CD4-positive, alpha-beta T cell treated with Interleukin-2 at 100 ng/mL for 4 hours (primary cell): Measurements from ENCODE around the gene SIX2.

Source experiments
- DNase-seq: peaks from one replicate; pipeline ENCODE4 v3.0.0-alpha.2; 2020; ENCODE audit warnings: low spot score

The SIX2 gene

DNA sequence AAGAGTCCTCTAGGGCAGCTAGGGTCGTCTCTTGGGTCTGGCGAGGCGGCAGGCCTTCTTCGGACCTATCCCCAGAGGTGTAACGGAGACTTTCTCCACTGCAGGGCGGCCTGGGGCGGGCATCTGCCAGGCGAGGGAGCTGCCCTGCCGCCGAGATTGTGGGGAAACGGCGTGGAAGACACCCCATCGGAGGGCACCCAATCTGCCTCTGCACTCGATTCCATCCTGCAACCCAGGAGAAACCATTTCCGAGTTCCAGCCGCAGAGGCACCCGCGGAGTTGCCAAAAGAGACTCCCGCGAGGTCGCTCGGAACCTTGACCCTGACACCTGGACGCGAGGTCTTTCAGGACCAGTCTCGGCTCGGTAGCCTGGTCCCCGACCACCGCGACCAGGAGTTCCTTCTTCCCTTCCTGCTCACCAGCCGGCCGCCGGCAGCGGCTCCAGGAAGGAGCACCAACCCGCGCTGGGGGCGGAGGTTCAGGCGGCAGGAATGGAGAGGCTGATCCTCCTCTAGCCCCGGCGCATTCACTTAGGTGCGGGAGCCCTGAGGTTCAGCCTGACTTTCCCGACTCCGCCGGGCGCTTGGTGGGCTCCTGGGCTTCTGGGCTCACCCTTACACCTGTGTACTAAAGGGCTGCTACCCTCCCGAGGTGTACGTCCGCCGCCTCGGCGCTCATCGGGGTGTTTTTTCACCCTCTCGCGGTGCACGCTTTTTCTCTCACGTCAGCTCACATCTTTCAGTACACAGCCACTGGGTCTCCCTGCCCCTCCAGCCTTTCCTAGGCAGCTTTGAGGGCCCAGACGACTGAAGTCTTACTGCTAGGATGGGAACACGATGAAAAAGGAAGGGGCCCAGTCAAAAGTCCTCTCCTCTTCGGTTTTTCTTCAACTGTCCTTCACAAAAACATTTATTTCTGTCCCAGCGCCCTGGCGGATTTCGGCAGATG is 8.1 kb downstream of the SIX2 start:
- DNase-seq, result no peak

DNA sequence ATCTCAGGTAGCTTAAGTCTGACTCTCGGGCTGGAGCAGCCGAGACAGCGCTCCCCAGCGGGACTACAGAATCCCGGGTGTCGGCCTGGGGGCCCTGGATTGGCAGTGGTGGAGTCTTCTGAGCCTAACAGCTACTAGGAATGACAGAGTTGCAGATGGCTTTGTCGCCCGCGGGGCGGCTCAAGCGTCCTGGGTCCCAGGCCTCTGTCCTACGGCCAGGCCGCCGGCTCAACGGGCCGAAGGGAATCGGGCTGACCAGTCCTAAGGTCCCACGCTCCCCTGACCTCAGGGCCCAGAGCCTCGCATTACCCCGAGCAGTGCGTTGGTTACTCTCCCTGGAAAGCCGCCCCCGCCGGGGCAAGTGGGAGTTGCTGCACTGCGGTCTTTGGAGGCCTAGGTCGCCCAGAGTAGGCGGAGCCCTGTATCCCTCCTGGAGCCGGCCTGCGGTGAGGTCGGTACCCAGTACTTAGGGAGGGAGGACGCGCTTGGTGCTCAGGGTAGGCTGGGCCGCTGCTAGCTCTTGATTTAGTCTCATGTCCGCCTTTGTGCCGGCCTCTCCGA is 8.8 kb downstream of the SIX2 start:
- DNase-seq, result no peak

DNA sequence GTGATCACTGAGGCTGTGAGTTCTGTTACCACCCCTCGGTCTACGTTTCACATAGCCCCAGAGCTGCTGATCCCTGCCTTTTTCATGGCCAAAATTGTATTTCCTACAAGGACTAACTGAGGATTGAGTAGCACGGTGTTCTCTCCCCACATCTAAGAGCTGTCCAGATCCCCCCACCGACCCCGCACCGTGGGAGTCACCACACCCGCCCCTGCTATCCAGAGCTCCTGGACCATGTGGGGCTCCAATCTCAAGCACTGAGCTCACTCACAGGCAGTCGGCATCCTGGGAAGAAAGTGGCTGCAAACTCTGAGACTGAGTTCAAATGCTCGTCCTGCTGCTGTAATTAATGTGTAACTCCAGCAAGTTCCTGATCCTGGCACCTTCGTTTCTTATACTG is 9.7 kb downstream of the SIX2 start:
- no peak for DNase-seq

DNA sequence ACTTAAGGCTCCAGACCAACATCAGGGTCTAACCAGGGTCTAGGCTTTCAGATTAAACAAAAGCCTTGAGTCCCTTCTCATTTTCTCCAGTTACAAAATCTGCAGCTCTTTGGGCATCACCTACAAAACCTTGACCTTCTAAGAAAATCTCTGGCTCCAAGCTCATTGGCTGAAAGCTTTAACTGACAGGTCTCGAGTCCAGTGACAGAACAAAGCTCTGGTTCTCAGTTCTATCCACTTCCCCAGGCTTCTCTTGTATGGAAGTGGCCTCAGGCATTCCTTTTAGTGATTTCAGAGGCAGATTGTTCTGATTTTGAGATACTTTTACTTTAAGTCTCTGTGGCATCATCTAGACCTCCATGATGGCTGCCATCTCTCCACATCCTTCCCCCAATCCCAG is 11.3 kb downstream of the SIX2 start:
- DNase-seq, result no peak

DNA sequence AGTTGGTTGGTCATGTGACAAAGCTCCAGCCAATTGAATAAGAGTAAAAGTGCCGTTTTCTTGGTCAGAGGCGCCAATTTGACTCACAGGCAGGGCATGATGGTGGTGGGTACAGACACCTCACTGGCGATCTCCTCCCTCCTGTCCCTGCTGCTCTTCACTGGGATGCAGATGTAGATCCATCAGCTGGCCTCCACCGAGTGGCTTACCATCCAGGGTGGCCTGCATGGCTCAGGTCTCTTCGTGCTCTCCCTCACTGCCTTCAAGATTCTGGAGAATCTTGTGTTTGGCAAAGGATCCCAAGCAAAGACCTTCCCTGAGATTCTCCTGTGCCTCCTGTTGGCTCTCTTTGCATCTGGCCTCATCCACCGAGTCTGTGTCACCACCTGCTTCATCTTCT is 12.9 kb downstream of the SIX2 start:
- DNase-seq, result no peak

DNA sequence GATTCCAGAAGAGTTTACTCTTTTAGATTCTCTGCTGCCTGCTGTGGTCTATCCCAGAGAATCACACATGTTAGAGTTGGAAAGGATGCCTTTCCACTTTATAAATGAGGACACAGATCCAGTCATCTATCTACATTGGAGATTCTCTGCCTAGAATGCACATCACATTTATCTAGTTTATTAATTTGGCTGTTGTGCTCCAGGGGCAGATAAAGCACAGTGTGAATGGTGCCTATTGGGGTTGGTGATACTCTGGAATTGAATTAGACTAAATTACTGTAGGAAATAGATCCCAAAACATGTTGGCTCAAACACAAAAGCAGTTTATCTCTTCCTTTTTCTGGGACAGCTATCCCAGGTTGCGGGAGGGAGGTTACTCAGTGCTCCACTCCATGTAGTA is 14.9 kb downstream of the SIX2 start:
- DNase-seq, result no peak

DNA sequence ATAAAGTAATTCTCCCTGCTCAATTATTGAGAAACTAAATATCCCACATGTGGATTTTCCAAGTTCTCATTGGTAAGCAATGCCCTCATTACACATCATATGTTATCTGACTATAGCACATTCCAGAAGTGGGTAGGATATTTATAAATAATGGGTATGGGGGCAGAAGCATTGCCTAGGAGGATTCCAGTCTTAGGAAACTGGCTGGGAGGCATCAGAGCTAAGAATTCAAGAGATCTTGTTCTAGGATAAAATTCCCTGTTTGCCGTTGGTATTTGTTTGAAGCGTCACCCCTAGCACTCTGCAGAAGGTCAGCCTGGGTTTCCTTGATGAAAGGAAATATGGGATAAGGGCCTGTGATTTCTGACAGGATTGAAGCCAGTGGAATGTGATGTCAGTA is 20.1 kb downstream of the SIX2 start:
- DNase-seq, result no peak

DNA sequence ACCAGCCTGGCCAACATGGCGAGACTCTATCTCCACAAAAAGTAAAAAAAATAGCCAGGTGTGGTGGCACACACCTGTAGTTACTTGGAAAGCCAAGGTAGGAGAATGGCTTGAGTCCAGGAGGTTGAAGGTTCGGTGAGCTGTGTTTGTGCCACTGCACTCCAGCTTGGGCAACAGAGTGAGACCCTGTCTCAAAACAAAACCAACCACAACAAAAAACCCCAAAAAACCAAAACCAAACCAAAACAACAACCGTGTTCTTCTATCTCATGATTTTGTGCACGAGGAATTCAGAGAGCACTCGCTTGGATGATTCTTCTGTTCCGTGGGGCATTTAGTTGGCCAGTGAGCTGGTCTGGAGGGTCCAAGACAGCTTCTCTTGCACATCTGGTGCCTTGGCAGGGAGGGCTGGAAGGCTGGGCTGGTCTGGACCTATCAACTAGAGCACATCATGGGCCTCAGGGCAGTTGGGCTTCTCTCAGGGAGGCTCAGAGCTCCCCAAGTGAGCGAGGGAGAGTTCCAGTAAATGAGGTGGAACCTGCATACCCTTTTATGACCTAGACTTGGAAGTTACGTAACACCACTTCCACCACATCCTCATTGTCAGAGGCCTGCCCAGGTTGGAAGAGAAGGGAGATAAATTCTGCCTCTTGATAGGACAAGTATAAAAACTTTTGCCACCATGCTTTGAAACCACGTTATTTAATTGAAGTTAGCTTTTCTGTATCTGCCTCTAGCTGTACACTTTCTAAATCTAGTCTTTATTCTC is 25.2 kb downstream of the SIX2 start:
- DNase-seq, result no peak

DNA sequence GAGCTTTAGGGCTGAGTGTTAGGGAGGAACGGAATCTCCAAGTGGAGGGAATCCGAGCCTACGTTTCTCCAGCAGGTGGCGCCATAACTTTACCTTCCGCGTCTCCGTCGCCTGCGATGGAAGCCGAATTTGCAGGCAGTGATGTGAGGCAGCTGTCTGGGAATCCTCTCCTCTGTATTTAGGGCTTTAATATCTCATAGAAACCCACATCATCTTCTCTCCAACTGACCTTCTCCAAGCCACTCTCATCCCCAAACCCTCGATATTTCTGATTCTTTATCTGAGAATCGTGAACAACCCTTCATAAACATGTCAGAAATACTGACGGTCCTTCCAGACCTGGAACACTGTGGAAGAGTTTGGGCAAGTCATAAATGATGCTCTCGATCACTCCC is 27.5 kb downstream of the SIX2 start:
- peak; percentile 63 for DNase-seq

DNA sequence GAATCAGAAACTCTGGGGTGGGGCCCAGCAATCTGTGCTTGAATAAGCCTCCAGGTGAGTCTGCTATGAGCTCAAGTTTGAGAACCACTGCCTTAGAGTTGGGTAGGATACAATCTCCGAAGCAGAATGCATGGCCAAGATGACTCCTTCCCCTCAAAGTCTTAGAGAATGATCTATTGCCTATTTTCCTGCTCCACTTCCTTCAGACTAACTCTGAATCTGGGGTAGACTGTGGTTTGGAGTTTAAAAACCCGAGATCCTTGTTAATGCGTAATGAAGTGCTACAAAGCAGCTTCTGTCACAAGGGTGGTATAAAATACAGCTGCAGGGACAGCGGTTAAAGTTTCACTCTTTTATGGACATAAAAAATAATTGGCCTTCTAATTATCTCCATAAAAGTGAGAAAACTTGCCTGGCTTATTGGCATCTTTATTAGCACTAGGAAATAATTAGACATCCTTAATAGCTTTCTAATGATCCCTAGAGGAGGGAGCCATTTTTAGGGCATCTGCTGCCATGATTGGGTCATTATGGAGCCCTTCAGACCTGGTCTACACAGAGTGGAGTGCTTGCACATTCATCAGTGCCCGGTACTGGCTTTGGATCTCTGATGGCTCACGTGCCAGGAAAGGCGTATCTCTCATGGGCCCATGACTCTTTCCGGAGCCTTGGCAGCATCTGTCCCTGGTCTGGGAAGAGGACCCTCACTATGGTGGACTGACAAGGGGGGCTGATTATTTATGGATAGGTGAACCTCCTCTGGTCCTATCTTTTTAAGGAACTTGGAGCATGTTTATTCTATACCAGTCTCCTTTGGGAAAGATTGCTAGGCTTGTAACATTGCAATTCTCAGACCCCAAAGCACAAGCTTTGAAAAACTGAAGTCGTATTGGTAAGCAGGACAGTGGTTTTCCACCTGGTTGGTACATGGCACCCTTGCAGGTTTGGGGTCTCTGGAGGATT is 28.2 kb downstream of the SIX2 start:
- DNase-seq, result no peak

DNA sequence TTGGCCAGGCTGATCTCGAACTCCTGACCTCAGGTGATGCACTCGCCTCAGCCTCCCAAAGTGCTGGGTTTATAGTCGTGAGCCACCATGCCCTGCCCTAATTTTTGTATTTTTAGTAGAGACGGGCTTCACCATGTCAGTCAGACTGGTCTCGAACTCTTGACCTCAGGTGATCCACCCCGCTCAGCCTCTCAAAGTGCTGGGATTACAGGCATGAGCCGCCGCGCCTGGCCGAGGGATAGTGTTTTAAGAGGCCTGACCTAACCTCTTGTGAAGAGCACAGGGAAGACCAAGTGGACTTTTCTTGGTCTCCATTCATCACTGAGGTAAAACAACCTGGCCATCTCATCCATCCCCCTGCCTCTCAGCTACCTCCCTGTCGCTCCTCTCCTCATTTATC is 29.7 kb downstream of the SIX2 start:
- DNase-seq, result no peak

DNA sequence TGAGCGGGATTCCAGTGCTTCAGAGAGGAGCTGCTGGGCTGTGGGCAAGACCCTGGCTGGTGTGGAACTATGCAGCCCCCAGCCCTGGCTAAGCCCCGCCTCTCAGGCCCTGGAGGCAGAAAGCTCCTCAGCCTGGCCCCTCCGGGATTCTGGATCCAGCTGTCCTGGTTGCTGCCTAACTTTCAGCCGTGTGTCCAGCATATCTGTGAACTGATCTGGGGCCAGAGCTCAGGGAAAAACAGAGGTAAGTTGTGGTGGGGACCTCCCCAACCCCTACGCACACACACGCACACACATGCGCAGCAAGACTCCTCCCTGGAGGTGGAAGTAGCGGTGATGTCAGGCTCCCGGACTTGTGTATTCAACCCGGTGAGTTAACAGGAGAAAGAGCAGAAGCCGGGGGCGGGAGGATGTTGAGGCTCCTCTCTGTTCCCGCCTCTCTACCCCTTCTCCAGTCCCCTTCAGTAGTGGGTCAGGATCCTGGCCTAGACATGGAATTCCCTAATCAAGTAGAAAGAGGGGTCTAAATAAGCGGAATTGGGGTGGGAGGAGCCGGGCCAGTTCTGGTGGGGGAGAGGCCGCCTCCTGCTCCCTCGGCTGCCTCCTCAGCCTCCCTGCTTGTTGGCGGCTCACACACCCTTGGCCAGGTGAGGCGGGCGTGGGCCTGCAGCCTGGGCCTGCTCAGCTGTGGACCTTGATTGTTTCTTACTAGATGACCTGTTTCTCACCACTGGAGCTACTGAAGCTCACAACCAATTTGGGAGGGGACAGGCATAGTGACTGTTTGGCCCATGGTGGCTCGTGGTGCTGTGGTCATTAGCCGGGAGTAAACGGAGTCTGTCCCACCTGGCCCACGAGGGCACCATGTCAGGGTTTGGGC is 33.4 kb downstream of the SIX2 start:
- DNase-seq, result no peak

DNA sequence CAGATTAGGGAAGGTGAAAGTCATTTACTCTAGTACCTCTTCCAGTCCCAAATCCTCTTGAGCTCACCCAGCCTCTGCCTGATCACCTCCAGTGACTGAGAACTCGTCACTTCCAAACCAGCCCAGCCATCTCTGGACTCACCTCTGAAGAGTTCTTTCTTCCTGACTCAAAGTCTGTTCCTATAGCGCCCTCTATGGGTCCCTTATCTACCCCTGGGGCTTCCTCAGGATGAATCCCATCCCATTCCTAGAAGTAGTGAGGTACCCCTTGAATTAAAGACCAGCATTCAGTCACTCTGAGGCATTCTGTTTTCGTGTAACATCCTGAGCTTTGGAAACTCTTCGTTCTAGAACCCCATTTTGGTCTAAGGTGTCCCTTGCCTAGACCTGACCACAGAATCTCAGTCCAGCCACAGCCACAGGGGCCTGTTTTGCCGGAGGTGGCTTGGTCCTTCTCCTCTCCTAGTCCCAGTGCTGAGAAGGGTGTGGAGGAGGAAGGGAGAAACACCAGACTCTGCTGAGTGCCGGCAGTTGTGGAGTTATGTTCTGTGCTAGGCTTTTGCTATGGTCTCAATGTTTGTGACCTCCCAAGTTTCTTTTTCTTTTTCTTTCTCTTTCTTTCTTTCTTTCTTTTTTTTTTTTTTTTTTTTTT is 35.1 kb downstream of the SIX2 start:
- no peak for DNase-seq

DNA sequence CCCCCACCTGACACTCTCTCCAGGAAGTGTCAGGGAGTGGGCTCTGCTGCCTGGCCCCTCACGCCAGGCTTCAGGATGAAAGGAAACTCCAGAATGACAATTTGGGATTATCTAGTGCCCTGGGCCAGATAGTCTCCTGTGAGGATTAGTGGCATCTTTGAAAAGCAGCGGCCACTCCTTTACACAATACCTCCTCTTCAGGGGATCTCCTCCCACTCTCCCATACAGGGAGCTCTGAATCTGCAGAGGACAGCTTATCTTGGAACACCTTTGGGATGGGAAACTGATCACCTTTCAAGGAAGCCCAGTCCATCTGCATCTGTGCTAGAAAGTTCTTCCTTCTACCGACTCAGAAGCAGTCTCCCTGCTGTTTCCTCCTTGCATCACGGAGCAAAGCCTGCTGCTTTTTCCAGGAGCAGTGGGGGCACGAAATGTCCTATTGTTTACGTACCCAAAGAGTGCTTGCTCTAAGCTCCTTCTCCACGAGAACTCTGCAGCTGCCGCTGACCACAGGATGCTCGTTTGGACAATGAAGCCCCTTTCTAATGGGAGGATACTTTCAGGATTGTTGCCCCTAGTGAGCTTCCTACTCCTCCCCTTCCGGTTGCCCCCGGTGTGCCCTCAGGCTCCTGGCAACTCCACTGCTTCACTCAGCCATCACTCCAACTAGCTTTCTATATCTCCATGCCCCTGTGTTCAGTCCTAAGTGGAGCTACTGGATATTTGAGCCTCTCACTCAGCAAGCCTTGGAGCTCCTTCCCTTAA is 36.3 kb downstream of the SIX2 start:
- no peak for DNase-seq

DNA sequence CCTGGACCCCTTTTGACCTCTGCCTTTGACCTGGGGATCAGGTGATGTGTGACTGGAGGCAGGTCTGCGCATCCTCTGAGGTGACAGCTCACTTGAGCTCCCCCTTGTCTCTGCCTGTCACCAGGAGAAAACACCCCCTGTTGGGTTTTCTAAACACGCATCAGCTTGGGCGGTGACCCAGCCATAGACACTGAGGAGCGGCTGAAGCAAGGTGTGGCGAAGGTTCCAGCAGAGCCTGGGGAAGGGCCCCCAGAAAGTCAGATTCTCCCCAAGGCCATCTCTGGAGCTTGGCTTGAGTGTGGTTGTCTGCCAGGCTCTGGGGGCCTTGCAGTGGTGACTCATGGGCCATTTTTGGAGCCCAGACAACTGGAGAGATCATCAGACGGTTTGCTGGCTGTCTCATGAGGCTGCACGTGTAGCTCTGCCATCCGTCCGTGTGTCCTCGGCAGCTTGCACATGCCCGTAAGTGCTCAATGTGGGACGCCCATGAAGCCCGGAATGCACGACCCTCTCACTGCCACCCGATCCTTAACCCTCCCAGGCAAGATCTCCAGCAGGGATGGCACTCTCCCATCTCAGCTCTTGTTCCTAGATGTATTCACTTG is 38.3 kb downstream of the SIX2 start:
- no peak for DNase-seq

DNA sequence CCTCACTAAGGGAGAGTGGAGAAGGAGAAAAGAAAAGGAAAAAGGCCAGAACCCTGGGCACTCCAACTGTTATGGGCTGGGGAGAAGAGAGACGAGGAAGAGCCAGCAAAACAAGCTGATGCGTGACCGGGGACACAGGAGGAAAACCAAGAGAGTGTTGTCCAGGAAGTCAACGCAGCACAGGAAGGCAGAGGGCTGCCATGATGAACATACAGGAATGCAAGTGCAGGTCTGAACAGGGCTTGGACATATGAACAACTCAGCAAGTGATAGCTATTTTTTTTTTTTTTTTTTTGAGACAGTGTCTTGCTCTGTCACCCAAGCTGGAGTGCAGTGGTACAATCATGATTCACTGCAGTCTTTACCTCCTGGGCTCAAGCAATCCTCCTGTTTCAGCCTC is 39.3 kb downstream of the SIX2 start:
- DNase-seq, result no peak

DNA sequence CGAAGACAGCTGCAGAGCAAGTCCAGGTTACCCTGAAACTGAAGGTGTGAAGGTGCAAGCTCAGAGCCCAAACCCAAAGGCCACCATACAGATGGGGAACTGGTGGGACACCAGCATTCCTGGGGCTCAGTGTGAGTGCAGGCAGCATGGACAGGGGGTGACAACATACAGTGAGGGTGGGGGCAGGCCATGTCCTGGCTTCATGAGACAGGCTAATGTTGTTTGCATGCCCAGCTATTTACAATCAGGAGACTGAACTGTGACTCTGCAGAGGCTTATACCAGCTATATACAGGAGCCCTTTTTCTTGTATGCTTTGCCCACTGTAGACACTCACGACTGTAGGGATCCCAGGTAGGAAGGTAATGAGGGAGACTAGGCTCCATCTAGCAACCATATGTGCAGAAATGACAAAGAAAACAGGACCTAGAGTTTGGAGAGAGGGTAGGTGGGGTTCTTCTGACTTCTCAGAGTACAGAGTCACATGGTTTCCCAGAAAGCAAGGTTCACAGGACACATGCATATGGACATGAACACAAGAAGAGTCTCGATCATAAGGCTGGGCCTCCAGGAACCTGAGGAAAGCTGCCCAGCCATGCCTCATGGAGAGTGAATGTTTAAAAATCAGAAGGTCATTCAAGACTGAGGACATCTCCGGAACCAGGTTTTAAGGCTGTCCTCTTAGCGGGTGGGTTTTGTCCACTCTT is 41.4 kb downstream of the SIX2 start:
- DNase-seq, result no peak

DNA sequence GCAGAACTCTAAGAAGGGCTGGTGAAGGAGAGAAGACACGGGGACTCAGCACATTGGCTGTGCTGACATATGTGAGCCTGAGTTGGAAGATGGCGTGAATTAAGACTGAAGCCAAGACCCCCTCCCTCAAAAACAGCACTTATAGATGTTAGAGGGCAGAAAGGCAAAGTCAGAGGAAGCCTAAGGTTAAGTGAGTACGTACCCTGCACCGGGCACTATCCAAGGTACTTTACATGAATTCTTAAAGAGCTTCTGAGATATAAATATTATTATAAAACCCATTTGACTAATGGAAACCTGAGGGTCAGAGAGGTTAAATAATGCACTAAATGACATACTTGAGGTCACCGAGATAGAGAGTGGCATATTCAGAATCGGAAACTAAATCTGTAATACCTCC is 42.2 kb downstream of the SIX2 start:
- DNase-seq, result no peak

DNA sequence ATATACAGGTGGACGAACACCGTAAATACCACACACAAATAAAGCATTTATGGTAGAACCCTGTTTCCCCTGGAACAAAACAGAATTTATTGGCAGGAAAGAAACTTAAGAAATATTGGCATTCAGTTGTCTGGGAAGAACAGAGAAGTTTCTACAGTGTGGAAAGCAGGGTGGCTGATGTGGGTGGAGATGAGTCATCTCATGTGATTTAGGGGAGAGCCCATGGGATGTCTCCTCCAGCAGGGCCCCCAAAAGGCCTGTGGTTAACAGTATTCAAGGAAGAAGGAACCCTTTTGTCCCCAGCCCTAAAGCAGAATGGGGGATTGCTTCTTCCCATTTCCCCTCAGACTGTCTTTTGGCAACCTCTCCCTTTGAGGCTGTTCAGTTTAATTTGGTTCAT is 43.6 kb downstream of the SIX2 start:
- no peak for DNase-seq
